ENCODE data around the gene GTF3C2. TPM values are rescaled to one million over a fixed set of nuclear protein-coding genes. Genes with fewer than 3 reads are reported as not detected.

GTF3C2 gene
- total RNA-seq, 1 donor from 2014 or later = 19.2 TPM

DNA sequence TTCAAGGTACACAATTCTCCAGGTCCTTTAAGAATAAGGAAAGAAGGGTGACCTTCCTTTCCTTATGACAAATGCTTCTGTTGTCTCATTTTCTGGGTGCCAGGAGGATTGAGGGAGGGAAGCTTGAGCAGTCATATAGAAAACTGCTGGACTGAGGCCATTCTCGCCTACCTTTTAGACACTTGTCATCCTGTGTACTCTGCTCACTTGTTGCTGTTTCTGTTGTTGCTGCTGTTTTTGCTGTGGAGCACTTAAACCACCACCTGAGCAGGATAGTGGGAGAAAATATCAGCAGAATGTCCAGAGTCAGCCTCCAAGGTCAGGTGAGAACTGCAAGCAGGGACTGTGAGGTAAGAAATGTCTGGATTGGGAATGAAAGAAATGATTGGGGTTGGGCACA, 78.6 kb downstream of the GTF3C2 start:
- H3K4me3 ChIP-seq (ENCODE audit: low read depth, low read length) = no peak overlapping the region
- DNase-seq (ENCODE audit: low read depth) (no peak), FAIRE-seq (no peak)
- TF ChIP-seq, protein P1, sequence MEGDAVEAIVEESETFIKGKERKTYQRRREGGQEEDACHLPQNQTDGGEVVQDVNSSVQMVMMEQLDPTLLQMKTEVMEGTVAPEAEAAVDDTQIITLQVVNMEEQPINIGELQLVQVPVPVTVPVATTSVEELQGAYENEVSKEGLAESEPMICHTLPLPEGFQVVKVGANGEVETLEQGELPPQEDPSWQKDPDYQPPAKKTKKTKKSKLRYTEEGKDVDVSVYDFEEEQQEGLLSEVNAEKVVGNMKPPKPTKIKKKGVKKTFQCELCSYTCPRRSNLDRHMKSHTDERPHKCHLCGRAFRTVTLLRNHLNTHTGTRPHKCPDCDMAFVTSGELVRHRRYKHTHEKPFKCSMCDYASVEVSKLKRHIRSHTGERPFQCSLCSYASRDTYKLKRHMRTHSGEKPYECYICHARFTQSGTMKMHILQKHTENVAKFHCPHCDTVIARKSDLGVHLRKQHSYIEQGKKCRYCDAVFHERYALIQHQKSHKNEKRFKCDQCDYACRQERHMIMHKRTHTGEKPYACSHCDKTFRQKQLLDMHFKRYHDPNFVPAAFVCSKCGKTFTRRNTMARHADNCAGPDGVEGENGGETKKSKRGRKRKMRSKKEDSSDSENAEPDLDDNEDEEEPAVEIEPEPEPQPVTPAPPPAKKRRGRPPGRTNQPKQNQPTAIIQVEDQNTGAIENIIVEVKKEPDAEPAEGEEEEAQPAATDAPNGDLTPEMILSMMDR (IDR thresholded peaks at IDR 0.05; ENCODE audit: insufficient read depth, low read length, severe bottlenecking) = no peak
- no peaks in the 10 kb centered on the region for H3K36me3 ChIP-seq (ENCODE audit: control insufficient read depth, insufficient read depth, low read length)
- peaks cover 4% of the 10 kb centered on the region for H3K27me3 ChIP-seq (ENCODE audit: control insufficient read depth, insufficient read depth, low read length)

Other genes starting within 250 kb of the GTF3C2 start
- 0.26 and 0.53 TPM in 2 replicates for gene CGREF1, start 237.6 kb downstream of the GTF3C2 start, total RNA-seq
- gene ABHD1, start 232.9 kb downstream of the GTF3C2 start, total RNA-seq = not detected in 2 replicates
- 46.1 and 69.3 TPM in 2 replicates for gene PREB, start 222.1 kb downstream of the GTF3C2 start, total RNA-seq
- not detected in 2 replicates for gene PRR30, start 217.4 kb downstream of the GTF3C2 start, total RNA-seq
- gene TCF23, start 207.8 kb downstream of the GTF3C2 start, total RNA-seq = under 0.01 TPM in 1 of 2 replicates, not detected in the other
- 184 and 257 TPM in 2 replicates for gene ATRAID, start 144.7 kb downstream of the GTF3C2 start, total RNA-seq
- gene SLC5A6, start 144.5 kb downstream of the GTF3C2 start, total RNA-seq = 6.3 and 21.1 TPM in 2 replicates
- 21.6 and 24.3 TPM in 2 replicates for gene CAD, start 139.4 kb downstream of the GTF3C2 start, total RNA-seq
- not detected in 2 replicates for gene SLC30A3, start 93.7 kb downstream of the GTF3C2 start, total RNA-seq
- gene DNAJC5G, start 81.3 kb downstream of the GTF3C2 start, total RNA-seq = not detected in 2 replicates
- not detected in 2 replicates for gene TRIM54, start 74.3 kb downstream of the GTF3C2 start, total RNA-seq
- gene UCN, start 48.3 kb downstream of the GTF3C2 start, total RNA-seq = 0.51 and 1.8 TPM in 2 replicates
- 43.3 and 55.3 TPM in 2 replicates for gene MPV17, start 33.7 kb downstream of the GTF3C2 start, total RNA-seq
- 29.7 and 32.4 TPM in 2 replicates for gene EIF2B4, start 13.6 kb upstream of the GTF3C2 start, total RNA-seq
- 99.3 and 102 TPM in 2 replicates for gene SNX17, start 13.9 kb upstream of the GTF3C2 start, total RNA-seq
- 7.1 and 9.5 TPM in 2 replicates for gene ZNF513, start 24.0 kb upstream of the GTF3C2 start, total RNA-seq
- 94.2 and 143 TPM in 2 replicates for gene PPM1G, start 52.8 kb upstream of the GTF3C2 start, total RNA-seq
- 93.7 and 125 TPM in 2 replicates for gene NRBP1, start 71.9 kb upstream of the GTF3C2 start, total RNA-seq
- 28.4 and 29.1 TPM in 2 replicates for gene KRTCAP3, start 85.6 kb upstream of the GTF3C2 start, total RNA-seq
- gene IFT172, start 133.0 kb upstream of the GTF3C2 start, total RNA-seq = 5.0 and 5.5 TPM in 2 replicates
- 7.6 and 8.1 TPM in 2 replicates for gene FNDC4, start 138.4 kb upstream of the GTF3C2 start, total RNA-seq
- gene GCKR, start 140.1 kb upstream of the GTF3C2 start, total RNA-seq = not detected in 2 replicates
- 6.4 and 7.4 TPM in 2 replicates for gene ZNF512, start 226.3 kb upstream of the GTF3C2 start, total RNA-seq

Data from bronchial epithelial cell (primary cell).